Middle frontal gyrus (tissue), 1 donor: Measurements from ENCODE around the gene GABRR3.

ENCODE experiments used
- DNase-seq: peaks from one replicate; pipeline ENCODE4 v3.0.0-alpha.2; 2015; ENCODE audit warnings: low spot score; ENCODE audit errors: extremely low spot score

The GABRR3 gene

DNA sequence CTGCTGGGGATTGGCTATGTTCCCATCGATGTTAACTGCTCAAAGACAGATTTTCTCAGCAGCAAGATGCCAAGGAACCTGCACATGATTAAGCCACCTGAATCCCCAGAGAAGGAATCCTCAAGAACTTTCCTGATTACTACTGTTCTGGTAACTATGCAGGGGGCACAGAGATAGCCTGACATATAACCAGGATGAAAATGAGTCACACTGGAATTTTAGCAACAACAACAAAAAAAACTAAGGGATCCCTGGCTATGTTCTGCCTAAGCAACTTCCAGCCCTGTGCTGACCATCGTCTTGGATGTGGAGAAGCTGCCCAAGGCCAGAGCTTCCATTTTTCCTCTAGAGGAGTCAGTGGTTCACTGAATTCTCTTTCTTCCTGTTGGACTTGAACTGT, 76.7 kb downstream of the GABRR3 start:
- DNase-seq = no peak

DNA sequence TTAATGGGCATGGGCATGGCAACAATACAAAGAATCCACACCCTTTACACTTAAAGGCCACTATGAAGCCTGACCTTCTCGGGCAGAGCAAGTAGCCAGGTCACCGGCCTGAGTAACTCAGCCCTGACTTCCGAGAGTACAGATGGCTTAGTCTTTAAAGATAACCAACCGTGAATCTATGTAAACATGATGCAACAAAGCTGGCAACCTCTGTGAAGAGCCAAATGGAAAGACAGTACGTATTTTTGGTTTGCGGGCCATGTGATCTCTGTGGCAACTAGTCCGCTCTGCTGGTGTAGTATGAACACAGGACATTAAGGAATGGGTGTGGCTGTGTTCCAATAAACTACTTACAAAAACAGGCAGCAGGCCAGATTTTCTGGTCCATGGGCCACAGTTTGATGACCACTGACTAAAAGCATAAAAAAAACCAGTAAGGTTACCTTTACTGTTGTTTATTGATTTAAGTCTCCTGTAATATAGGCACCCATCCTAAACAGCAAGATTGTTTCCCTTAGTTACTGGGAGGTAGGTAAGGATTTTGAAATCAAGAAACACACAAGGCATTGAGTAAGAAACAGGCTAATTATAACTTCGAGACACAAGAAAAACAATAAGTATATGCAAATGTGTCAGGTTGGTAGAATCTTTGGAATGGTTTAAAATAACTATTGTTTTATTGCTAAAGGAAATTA, 77.4 kb downstream of the GABRR3 start:
- no peak for DNase-seq

DNA sequence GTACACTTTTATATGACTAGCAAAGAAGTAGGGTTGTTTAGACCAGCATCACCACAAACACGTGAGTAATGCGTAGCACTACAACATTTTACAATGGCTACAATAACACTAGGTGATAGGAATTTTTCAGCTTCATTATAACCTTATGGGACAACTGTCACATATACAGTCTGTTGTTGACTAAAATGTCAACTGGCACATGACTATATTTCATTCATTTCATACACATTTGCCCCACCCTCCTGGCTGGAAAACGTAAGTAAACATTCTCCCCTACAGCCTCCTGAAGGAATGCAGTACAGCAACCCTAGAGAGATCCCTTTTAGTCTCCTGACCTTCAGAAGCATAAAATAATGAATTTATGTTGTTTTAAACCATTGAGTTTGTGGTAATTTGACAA, 79.1 kb downstream of the GABRR3 start:
- no peak for DNase-seq

DNA sequence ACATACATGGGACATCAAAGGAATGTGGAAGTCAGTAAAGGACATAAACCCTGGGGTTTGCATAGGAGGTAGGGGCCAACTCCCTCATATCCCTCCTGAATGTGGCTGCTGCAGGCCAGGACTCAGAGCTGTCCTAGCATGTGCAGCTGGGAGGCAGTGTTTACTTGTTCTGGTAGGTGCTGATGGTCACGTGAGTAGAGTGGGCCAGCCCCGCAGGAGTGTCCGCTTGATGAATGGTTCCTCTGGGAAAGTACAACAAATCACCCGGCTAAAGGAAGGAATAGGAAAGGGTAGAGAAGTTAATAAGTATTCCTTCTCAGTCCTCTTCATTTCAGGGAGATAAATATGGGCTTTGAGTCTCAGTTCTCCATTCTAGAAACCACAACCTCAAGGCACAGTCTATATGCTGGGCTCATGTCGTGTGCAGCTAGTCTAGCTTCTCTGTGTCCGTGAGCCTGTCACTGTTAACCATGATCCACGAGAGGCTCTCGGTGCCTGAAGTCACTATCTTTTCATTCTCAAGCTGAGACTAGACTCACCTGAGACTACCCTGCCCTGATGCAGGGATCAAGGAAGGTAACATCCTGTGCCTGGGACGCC, 80.8 kb downstream of the GABRR3 start:
- no peak for DNase-seq

DNA sequence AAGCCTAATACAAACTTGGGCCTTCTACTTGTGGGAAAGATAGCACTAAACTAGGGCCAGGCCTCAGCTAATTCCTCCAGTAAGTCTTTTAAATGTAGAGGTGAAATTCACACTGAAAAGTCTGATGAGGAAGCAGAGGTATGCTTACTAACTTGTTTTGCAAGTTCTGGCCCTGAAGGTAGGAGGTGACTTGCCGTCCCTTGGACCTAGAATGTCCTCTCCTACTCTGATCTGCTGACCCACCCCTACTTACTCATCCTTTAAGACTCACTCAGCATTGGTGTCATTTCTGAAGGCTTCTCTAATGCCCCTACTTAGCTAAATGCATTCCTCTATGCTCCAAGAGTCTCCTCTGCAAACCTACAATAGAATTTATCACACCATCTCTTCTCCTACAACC, 82.2 kb downstream of the GABRR3 start:
- no peak for DNase-seq

DNA sequence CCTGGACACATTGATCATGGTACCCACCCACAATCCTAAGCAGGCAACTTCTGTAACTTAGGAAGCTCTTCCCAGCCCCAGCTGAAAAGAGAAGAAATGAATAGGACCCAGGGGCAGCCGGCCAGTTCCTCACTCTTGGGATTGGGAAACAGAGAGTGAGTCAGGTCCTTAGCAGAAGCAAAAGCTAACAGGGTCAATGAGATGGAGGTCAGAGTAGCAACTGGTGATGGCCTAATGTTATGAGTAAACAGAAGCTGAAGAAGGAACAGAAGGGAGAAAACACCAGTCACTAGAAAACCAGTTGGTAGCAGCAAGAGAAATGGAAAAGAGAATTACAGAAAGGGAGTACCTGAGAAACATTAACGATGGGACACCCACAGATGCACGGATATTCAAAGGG, 82.8 kb downstream of the GABRR3 start:
- DNase-seq = no peak

DNA sequence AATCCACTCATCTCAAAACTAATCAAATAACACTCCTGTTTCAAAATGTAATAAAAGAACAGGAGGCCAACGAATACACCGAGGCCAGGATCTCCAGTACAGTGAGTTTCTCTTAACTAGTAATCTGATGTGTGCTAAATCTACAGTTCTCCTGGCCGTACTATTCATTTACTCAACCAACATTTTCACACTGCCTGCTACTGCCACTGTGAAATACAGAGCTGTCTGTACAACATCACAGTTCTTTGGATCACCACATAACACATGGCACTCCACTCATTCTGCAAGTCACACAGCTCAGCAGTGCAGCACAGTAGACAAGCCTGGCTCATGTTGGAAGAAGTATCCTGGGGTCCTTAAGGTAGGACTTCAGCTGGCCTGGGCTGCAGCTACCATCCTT, 84.8 kb downstream of the GABRR3 start:
- no peak for DNase-seq

DNA sequence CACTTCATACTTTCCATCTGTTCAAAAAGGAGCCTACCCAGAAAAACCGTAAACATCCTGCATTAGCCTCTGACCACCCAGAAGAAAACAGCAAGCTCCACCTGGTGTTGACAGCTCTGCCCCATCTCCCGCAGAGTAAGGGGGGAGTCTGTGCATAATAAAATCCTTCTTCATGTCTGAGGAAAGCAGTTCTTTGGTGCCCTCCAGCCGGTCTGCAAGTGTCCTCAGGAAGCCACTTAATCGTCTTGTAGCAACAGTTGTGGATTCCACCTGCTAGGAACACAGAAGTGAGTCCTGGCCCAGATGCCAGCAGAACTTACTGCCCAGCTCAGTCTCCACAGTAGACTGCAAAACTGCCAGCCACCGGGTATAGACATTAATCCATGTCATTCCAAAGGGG, 85.4 kb downstream of the GABRR3 start:
- DNase-seq = no peak

DNA sequence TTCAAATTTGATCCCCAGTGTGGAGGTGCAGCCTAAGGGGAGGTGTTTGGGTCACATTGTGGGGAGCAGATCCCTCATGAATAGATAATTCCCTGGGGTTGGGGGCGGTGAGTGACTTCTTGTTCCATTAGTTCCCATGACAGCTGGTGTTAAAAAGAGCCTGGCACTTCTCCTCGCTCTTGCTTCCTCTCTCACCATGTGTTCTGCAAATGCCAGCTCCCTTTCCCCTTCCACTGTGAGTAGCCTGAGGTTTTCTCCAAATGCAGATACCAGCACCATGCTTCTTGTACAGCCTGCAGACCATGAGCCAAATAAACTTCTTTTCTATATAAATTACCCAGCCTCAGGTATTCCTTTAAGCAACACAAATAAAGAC, 86.0 kb downstream of the GABRR3 start:
- no peak for DNase-seq

DNA sequence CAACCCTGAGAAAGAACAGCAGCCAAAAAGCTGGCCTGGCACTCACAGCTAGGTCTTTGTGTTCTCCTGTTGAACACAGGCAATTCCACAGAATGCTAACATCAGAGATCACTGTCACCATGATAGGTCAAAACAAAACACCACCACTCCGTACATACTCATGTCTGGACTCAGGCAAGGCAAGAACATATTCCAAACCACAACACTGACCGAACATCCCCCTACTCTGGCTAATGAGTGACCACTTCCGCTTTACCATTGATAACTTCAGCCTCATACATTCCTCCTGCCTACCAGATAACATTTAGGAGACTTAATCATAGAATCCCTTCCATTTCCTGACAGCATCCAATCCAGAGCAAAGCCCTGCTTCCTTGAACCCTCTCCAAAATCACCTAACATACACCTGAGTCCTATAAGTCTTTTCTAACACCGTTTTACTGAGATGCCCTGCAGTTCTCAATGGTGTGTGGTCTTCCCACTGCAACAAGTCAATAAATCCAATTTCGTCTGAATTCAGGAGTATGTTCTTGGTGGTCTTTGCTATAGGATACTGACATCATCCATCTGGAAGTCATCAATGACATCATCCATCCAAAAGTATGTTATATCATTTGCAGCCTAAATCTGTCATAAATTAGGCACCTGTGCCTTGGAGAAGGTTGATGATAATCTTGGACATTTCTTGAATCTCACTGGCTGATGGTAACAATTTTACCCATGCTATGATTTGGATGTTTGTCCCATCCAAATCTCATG, 86.6 kb downstream of the GABRR3 start:
- DNase-seq = no peak

DNA sequence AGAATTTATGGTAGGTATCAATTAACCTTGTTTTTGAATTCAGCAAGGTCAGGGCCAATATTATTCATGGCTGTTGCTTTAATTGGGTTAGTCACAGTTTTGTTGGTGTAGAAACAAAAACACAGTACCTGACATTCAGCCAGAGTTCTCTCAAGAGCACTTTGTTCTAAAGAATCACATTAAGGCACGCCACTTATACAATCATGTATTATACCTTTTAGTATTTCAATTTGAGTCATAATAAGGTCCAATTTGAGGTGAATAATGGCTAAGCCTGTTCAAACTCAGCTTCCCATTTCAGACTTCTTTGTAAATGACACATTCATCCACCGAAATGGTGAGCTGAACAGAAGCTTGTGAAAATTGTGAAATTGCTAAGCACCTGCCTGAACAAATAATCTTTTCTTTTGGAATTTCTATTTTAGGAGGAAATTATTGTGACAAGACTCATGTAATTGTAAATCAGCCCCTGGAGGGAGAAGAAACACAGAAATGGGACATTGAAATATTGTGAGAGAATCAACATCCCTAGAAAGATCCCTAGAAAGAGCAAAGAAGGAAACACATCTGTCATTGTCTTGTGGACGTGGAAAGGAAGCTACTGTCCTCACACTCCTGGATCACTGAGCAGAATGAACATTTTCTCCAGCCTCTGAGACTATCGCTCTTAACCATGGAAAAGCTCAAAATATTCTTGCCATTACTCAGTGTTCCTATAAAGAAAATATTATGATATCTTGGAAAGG, 92.1 kb downstream of the GABRR3 start:
- no peak for DNase-seq

DNA sequence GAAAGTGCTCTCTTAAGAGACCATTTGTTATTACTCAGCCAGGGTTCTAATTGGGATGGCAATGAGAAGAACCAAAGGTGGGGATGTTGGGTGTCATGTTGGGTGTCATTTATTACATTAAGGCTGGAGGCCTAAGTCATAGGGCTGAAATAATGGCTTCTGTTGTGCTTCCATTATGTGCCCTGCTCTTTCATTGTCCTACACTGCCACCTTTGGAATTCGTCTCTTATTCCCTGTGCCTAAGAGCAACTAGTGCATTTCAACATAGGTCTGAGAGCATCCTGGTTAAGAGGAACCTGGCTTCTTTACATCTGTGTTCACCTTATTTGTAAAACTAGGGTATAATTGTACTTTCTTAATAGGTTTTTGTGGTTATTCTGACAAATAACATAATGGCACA, 95.1 kb downstream of the GABRR3 start:
- DNase-seq = no peak

DNA sequence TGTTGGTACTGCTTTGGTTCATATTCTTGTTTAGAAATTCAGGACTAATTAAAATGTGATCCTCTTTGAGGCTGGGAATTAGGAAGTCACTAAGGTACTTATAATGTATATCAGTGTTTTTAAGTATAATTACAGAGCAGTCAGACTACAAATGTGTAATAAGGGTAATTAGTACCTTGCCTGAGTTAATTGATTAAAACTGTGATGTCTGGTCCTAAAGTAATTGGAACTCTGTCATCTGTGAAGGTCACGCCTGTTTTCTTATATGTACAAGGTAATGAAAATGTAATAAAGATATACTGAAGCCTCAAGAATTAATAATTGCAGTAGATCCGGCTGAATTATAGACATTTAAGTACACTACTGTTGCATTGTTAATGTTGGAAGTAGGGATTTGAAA, 95.7 kb downstream of the GABRR3 start:
- DNase-seq = no peak

DNA sequence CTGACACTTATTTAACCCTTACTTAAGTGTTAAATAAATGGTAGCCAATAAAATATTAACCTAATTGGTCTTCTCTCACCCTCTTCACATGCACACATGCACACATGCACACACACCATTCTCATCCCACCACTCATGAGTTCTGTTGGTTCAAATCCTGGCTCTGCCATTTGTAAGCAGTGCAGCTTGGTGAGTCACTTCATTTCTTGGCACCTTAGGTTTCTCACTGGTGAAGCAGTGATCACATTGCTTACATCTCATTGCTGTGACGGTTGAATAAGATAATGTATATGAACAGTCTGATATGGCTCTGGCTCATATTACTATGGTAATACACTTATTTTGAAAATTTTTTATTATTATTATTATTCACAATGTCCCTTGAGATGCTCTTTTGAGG, 96.7 kb downstream of the GABRR3 start:
- no peak for DNase-seq

DNA sequence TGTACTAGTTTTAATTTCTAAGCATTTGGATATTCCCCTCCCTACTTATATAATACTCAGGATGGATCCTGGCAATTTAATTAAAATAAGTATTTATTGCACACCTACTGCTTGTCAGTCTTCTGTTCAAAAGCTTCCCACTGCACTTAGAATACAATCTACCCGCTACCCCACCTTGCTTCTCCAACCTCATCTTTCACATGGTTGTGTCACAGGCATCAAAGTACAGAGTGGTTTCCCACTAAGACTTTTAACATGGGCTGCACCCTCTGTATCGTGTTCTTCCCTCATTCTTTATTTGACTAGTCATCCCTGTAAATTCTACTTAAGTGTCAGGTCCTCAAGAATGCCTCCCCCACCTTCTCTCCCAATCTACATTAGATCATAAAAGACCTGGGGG, 97.9 kb downstream of the GABRR3 start:
- no peak for DNase-seq

DNA sequence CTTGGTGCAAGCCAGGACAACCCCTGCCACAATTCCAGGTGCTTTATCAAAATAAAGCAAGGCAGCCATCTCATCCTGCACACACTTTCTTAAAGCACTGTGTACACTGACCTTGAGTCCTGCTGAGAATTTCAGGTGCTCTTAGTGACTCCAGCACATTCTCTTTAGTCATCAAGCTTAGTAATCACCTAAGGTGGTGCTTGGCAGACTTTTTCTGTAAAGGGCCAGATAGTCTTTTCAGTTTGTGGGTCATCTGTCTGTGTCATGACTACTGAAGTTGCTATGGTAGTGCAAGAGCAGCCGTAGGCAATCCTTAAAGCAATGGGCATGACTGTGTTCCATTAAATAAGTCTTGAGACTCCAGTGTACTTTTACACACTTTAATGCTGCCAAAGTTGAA, 99.3 kb downstream of the GABRR3 start:
- DNase-seq = no peak
